GM23338 (cell line): Measurements from ENCODE around the gene ADH6.

Source experiments
- CTCF ChIP-seq, 2 experiments: fragments of 200-600 bp in 1 of 2; sonication (generic) in 1 of 2; conservative IDR thresholded peaks; 2 replicates each; pipeline versions ENCODE4 v1.5.1 to v1.6.1; 2016 to 2017; ENCODE audit warnings: antibody characterized with exemption in 2 of 2, low read depth in 2 of 2, mild to moderate bottlenecking in 2 of 2, moderate library complexity in 1 of 2
- EZH2 ChIP-seq: fragments of 200-600 bp; sonication (generic); IDR thresholded peaks from one replicate; pipeline ENCODE4 v1.8.0; 2017; ENCODE audit warnings: antibody characterized with exemption, mild to moderate bottlenecking, low read depth; ENCODE audit not compliant: unreplicated experiment
- EZH2phosphoT487 ChIP-seq: fragments of 200-600 bp; sonication (generic); IDR thresholded peaks from one replicate; pipeline ENCODE4 v1.8.1; 2018; ENCODE audit warnings: antibody characterized with exemption; ENCODE audit not compliant: unreplicated experiment
- POLR2AphosphoS5 ChIP-seq: IDR thresholded peaks from 2 replicates; pipeline ENCODE4 v1.6.1; 2016; ENCODE audit warnings: antibody characterized with exemption, low read depth
- ZNF114 ChIP-seq: fragments of 250-450 bp; sonication (Bioruptor Pico); IDR thresholded peaks from 2 replicates; pipeline ENCODE4 v1.5.0; 2020; ENCODE audit warnings: mild to moderate bottlenecking, moderate library complexity
- TF ChIP-seq, protein P1 (sequence below): IDR thresholded peaks from one replicate; pipeline ENCODE4 v1.6.1; 2018; ENCODE audit warnings: antibody characterized with exemption; ENCODE audit not compliant: unreplicated experiment

DNA sequence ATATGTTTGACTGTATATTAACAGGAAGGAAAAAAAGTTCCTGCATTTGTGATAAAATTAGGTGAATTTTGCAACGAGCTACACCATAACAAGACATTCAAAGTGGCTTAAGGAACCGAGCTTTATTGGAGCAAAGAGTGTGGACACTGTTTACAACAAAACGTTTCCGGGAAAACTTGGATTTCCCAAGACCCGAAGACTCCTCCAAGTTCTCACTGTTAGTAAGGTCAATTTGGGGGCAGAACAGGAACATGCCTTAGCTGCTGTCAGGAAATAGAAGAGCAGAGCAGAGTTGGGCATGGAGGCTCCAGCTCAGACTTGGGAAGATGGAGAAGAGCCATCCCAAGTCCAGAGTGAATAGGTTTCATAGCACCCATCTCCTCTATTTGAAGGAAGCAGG lies 16.5 kb downstream of the ADH6 start:
- TF ChIP-seq CTCF (conservative IDR thresholded peaks at IDR 0.05; ENCODE audit: low read depth in 2 of 2): no peak
- TF ChIP-seq EZH2: no peak
- no peak for TF ChIP-seq POLR2AphosphoS5
- TF ChIP-seq, protein P1, sequence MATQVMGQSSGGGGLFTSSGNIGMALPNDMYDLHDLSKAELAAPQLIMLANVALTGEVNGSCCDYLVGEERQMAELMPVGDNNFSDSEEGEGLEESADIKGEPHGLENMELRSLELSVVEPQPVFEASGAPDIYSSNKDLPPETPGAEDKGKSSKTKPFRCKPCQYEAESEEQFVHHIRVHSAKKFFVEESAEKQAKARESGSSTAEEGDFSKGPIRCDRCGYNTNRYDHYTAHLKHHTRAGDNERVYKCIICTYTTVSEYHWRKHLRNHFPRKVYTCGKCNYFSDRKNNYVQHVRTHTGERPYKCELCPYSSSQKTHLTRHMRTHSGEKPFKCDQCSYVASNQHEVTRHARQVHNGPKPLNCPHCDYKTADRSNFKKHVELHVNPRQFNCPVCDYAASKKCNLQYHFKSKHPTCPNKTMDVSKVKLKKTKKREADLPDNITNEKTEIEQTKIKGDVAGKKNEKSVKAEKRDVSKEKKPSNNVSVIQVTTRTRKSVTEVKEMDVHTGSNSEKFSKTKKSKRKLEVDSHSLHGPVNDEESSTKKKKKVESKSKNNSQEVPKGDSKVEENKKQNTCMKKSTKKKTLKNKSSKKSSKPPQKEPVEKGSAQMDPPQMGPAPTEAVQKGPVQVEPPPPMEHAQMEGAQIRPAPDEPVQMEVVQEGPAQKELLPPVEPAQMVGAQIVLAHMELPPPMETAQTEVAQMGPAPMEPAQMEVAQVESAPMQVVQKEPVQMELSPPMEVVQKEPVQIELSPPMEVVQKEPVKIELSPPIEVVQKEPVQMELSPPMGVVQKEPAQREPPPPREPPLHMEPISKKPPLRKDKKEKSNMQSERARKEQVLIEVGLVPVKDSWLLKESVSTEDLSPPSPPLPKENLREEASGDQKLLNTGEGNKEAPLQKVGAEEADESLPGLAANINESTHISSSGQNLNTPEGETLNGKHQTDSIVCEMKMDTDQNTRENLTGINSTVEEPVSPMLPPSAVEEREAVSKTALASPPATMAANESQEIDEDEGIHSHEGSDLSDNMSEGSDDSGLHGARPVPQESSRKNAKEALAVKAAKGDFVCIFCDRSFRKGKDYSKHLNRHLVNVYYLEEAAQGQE: no peak
- TF ChIP-seq EZH2phosphoT487: no peak
- TF ChIP-seq ZNF114 (CRISPR knock-in tag): no peak
